Inflammatory macrophage treated with lipopolysaccharide for 1 hour (primary cell): Measurements from ENCODE around the gene RAD9A.
A peak's percentile ranks its signal among the peaks of the same experiment; 100 is the strongest.
"Not testable (repeated sequence)": the region's sequence is repeated elsewhere in the genome, so short reads cannot be mapped to it uniquely, and the experiment has no call there.

ENCODE experiments used
- DNase-seq, 2 donors: peaks; one replicate each; pipeline ENCODE4 v3.0.0-alpha.2; 2020 to 2022

RAD9A gene

DNA sequence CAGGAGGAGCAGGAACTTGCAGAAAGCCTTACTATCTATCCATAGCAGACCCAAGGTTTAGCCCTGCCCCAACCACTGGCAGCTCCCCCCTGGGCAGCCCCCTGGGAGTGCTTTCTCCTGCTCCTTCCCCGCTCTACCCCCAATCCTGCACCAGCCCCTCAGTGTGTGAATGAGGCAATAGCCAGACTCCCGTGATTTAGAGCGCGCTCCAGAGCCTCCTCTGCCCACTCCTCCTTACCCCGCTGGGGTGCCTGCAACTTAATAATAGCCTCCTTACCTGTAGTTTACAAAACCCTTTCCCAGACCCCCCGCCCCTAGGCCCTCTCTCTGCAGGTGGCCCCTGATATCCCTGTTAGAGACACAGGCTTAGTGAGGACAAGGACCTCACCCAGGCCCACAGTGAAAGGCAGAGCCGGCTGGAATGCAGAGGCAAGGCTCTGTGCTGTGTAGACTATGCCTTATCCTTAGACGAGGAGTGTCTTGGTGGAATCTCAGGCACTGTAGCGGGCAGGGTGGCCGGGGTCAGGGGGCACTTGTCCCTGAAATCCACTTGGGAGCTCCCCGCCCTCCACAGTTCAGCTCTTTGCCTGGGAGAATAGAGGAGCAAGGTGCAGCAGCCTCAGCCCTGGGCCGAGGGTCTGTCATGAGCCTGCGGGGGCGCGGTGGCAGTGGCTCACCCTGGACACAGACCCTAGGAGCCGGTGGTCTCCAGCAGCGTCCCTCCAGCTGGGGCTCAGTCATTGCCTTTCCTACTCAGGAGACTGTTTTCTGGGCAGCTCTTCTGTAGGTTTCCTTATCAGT is 19.4 kb downstream of the RAD9A start:
- DNase-seq: no peak

GRCh38 chr11:67411785-67412152 is 20.0 kb downstream of the RAD9A start:
- no peak for DNase-seq

- no peak for DNase-seq
Measured at GRCh38 chr11:67412495-67413179, 20.9 kb downstream of the RAD9A start.

DNA sequence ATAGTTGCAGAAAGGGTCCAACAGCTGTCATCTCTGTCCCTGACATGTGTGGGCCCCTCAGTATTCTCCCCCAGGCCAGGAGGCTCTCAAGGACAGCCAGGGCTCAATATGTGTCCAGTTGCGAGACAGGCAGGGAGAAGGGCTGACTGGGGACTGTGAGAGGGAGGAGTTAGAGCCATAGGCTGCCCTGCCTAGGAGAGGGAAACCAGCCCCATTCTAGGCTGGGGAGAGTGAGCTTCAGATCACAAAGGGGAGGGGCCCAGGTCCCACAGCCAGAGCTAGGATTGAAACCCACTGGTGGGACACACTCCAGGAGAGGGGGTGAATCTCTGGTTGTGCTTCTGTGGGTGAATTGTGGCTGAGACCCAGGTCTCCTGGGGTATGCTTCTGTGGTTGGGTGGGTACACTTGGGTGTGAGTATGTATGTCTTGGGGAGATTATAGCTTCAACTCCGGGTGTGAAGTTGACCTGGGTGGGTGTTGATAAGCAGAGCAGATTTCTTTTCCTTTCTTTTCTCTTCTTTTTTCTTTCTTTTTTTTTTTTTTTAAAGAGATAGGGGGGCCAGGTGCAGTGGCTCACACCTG is 21.6 kb downstream of the RAD9A start:
- DNase-seq: no peak

DNA sequence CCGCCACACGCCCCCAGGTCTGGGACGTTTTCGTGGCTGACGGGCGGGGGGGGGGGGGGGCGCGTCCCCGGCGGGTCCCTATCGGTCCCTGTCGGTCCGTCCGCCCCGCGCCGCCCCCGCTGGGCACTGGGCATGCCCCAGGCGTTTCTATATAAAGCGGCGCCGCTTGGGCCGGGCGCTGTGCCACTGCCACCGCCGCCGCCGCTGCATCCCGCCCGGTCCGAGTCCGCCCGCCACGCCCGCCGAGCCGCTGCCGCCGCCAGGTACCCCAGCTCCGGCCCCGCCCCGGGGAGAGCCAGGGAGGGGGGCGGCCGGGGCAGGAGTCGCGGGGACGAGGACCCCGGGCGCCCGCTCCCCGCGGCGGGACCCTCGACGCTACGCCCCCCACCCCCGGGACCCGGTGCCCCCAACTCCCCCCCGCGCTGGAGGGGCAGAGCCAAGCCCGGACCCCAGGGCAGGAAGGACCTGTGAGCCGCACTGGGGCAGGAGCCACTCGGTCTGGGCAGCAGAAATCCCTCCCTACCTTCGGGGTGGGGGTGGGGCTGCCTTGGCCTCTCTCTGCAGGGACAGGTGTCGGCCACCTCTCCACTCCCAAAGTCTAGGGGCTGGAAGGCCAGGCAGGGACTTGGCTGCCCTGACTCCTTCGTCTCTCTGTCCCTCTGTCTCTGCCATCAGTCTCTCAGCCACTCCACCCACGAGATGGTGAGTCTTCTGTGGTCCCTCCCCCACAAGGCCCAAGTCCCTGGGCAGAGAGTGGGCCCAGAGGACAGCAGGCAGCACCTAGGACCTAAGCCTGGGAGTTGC is 23.9 kb downstream of the RAD9A start, which contains the start of gene CARNS1:
Gene CARNS1, plus strand, starts transcription at position 178 of the 804 bp plus-strand sequence. Its CDS starts 522 bp downstream, at position 700.
- DNase-seq: no peak

DNA sequence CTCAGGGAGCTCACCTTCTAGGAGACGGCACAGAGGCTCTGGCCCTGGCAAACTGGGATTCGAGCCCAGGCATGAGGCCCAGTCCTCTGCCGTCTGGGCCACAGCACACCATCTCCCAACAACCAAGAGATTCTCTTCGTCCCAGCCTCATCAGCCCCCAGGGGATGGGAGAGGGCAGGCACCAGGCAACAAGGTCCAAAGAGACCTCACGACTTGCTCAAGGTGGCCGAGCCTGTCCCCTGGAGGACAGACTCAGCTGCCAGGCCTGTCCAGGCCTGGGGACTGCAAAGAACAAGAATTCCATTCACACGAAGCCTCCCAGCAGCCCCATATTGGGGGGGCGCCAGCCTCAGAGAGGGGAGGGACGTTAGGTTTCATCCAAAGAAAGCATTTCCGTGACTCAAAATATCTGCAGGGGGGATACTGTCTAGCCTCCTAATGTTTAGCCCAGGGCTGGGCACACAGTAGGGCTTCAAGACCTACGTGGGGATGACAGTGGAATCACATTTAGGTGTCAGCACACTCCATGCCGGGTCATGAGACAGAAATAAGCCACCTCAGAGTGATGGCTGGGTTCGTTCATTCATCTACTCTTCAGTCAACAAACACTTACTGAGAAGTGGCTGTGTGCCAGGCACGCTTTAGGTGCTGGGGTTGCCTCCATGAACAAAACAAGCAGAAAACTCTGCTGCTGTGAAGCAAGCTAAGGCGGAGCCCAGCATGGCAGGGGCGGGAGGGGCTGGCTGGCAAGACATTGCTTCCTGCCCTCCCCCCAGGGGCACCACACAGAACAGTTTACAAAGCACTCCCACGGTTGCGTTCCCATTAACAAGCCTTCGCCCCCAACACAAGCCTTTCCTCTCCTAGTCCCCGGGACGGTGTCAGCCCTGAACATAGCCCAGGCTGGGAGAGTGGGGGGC is 24.9 kb downstream of the RAD9A start:
- DNase-seq: no peak

- DNase-seq: no peak
Measured at GRCh38 chr11:67417425-67417824, 25.6 kb downstream of the RAD9A start.

- DNase-seq: no peak
Measured at GRCh38 chr11:67418476-67419281, 26.9 kb downstream of the RAD9A start.

GRCh38 chr11:67419325-67420049 is 27.7 kb downstream of the RAD9A start:
- DNase-seq: no peak

DNA sequence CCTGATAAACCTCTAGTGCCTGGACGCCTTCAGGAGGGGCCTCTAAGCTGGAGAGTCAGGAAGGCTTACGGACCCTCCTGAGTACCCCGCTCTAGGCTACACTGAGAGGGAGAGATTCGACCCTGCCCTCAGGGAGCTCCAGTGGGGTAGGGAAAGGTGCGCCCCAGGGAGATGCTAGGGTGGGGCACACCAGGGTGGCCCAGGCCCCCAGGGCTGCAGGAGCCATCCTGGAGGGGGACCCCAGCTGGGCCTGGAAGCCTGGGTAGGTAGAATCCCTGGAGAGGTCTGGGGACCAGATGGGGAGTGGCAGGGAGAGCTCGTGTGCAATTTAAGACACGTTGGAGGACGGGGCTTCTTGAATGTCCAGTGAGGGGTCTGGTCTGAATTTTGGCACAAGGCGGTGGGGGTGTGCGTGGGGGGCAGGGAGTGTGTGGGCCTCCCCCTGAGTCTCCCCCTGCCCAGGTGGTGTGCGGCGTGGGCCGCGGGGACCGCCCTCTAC is 28.4 kb downstream of the RAD9A start:
- no peak for DNase-seq

- peak; percentile 80 to 95 for DNase-seq
Measured at GRCh38 chr11:67420646-67421429, 29.1 kb downstream of the RAD9A start.

GRCh38 chr11:67421430-67422031 is 29.7 kb downstream of the RAD9A start:
- no peak for DNase-seq

DNA sequence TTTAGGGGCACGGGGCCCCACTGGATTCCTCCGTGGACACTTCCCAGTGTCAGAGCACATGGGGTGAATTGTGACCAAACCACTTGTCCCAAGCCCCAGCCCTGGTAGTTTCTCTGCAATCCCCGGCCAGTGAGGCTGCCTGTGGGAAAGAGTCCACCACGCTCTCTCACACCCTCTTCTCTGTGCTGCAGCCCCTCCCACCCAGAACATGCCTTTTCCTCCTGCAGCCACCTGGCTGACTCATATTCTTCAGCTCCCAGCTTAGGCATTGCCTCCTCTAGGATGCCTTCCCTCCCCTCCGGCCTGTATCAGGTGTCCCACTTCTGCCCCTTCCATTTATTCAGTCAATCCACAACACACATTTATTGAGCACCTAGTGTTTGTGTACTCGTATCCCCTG is 31.1 kb downstream of the RAD9A start:
- DNase-seq: no peak

- DNase-seq: no peak
Measured at GRCh38 chr11:67423466-67423865, 31.7 kb downstream of the RAD9A start.

DNA sequence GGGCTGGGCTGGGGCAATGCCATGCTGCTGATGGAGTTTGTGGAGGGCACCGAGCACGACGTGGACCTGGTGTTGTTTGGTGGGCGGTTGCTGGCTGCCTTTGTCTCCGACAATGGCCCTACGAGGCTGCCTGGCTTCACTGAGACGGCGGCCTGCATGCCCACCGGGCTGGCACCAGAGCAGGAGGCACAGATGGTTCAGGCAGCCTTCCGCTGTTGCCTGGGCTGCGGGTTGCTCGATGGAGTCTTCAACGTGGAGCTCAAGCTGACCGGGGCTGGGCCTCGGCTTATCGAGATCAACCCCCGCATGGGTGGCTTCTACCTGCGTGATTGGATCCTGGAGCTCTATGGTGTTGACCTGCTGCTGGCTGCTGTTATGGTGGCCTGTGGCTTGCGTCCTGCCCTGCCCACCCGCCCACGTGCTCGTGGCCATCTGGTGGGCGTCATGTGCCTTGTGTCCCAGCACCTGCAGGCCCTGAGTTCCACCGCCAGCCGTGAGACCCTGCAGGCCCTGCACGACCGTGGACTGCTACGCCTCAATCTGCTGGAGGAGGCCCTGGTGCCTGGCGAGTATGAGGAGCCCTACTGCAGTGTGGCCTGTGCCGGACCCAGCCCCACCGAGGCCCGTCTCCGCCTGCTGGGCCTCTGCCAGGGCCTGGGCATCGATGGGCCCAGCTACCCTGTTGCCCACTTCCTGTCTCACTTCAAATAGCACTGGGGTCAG is 32.3 kb downstream of the RAD9A start:
- no peak for DNase-seq

DNA sequence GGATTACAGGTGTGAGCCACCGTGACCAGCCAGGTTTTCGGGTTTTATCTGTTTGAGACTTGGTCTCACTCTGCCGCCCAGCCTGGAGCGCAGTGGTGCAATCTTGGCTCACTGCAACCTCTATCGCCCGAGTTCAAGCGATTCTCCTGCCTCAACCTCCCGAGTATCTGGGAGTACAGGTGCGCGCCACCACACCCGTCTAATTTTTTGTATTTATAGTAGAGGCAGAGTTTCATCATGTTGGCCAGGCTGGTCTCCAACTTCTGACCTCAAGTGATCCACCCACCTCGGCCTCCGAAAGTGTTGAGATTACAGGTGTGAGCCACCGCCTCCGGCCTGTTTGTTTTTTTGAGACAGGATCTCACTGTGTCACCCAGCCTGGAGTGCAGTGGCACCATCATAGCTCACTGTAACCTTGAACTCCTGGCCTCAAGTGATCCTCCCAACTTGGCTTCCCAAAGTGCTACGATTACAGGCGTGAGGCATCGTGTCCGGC is 35.6 kb downstream of the RAD9A start:
- not testable (repeated sequence) for DNase-seq

DNA sequence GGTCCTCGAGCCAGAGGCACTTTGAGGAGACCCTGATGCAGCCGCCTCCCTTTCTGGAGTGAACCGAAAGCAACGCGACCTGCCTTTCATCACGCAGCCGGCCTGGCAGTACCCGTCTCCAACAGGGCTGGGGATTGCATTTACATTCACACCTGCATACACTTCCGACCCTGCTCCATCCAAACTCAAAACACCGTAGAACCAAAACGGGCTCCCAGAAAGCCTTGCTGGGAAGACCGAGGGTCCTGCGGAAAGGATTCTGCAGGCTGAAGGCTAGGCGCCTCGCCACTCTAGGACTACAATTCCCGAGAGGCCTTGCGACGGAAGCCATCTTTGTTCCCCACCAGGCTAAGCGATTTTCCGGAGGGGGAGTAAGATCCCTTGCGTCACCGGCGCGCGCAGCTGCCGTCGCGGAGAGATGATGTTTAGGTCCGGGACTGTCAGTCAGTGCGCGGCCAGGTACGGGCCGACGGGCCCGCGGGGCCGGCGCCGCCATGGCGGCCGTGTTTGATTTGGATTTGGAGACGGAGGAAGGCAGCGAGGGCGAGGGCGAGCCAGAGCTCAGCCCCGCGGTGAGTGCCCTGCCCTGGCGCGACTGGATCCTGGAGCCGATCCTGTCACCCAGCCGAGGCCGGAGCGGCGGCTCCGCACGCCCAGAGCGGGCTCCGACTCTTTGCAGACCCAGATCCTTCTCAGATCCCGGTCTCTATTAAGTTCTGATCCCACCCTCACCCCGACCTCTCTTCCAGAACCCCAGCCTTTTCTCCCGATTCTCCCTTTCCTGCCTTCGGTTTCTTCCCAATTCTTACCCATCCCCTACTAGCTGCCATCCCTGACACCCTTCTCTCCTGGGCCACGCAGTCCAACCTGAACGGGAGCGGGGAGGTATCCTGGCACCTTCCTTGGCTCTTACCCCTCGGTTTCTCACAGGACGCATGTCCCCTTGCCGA is 36.5 kb downstream of the RAD9A start, which contains the start of gene RPS6KB2:
Gene RPS6KB2, plus strand, starts transcription at position 443 of the 950 bp plus-strand sequence. Its CDS starts 52 bp downstream, at position 495.
- DNase-seq: peak; percentile 93 to 100
